Activated T-cell treated with anti-CD3 and anti-CD28 coated beads, Interleukin-2, amount 50 U/mL, for 4 hours (primary cell): ENCODE data around the gene FAM120A. TPM values are rescaled to one million over a fixed set of nuclear protein-coding genes. Genes with fewer than 3 reads are reported as not detected.

Source experiments
- ATAC-seq, 2 donors: fragments of 200-7000 bp; cut with Tn5 transposase; one replicate each; pipeline ENCODE4 v1.10.0; 2021
- DNase-seq: peaks from one replicate; pipeline ENCODE4 v3.0.0-alpha.2; 2020
- H3K27me3 Mint-ChIP-seq: one replicate; pipeline ENCODE4 v1.8.0; 2021; ENCODE audit warnings: low read depth, mixed read lengths
- H3K36me3 Mint-ChIP-seq: one replicate; pipeline ENCODE4 v1.8.0; 2022; ENCODE audit warnings: mixed read lengths; ENCODE audit not compliant: insufficient read depth
- H3K4me1 Mint-ChIP-seq: one replicate; pipeline ENCODE4 v1.8.0; 2021; ENCODE audit warnings: low read depth, mixed read lengths
- H3K4me3 Mint-ChIP-seq: one replicate; pipeline ENCODE4 v1.8.0; 2021; ENCODE audit warnings: mild to moderate bottlenecking, moderate library complexity, mixed read lengths
- H3K9me3 Mint-ChIP-seq: one replicate; pipeline ENCODE4 v1.8.0; 2021; ENCODE audit warnings: mixed read lengths
- total RNA-seq, 3 donors: library from RNA; stranded (reverse); gene quantifications; one replicate each; pipeline ENCODE4 v1.2.1, GENCODE V29; 2021

Gene FAM120A, protein sequence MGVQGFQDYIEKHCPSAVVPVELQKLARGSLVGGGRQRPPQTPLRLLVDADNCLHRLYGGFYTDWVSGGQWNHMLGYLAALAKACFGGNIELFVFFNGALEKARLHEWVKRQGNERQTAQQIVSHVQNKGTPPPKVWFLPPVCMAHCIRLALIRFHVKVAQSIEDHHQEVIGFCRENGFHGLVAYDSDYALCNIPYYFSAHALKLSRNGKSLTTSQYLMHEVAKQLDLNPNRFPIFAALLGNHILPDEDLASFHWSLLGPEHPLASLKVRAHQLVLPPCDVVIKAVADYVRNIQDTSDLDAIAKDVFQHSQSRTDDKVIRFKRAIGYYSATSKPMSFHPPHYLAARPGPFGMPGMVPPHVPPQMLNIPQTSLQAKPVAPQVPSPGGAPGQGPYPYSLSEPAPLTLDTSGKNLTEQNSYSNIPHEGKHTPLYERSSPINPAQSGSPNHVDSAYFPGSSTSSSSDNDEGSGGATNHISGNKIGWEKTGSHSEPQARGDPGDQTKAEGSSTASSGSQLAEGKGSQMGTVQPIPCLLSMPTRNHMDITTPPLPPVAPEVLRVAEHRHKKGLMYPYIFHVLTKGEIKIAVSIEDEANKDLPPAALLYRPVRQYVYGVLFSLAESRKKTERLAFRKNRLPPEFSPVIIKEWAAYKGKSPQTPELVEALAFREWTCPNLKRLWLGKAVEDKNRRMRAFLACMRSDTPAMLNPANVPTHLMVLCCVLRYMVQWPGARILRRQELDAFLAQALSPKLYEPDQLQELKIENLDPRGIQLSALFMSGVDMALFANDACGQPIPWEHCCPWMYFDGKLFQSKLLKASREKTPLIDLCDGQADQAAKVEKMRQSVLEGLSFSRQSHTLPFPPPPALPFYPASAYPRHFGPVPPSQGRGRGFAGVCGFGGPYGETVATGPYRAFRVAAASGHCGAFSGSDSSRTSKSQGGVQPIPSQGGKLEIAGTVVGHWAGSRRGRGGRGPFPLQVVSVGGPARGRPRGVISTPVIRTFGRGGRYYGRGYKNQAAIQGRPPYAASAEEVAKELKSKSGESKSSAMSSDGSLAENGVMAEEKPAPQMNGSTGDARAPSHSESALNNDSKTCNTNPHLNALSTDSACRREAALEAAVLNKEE
- total RNA-seq = 100 to 1,000 TPM; 116 to 124 (median 123) TPM

DNA sequence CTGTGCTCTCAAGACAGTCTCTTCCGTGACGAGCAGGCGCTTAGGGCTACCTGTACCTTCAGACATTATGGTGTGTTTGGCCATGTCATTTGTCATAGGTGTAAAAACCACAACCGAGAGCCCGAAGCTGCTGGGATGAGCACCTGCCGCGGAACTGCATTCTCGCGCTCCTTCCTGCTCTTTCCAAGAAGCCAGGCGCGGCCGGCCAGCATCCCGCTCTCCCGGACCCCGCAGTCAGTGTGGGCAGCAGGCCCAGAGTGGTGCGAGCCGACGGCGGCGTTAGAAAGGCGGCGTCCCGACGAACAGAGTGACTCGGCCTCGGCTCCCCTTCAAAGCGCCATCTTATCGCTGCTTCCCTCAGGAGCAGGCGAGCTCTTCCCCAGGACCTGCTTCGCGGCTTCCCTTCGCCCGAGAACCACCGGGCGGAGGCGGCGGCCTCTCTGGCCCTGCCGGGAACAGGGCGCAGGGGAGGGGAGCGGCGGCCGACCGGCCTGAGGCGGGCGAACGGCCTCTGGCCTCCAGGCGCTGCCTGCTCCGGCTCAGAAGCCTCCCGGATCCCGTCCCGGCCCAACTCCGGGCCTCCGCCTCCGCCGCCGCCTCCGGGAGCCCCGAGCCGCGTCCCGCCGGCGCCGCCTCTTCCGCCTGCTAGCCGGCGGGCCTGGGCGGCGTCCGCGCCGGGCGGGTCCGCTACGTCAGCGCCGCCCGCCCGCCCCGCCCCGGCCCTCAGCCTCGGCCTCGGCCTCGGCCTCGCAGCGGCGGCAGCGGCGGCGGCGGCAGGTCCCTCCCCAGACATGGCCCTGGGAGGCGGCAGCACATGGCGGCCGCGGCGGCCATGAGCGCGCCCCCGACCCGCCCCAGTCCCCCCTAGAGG lies at the start of gene FAM120A:
TSS of gene FAM120A (plus strand) at position 741 of the 871 bp plus-strand sequence. CDS start 231 bp downstream, outside the sequence.
- Mint-ChIP-seq H3K27me3 (no peaks in the 10 kb centered on the region), H3K4me3 (peak within 1 kb of the TSS; percentile 92), H3K36me3 (peaks cover 24% of the 10 kb centered on the region), H3K9me3 (no peaks in the 10 kb centered on the region), H3K4me1 (peaks cover 34% of the 10 kb centered on the region)
- peak; percentile 85 to 87 for ATAC-seq
- peak; percentile 67 for DNase-seq

DNA sequence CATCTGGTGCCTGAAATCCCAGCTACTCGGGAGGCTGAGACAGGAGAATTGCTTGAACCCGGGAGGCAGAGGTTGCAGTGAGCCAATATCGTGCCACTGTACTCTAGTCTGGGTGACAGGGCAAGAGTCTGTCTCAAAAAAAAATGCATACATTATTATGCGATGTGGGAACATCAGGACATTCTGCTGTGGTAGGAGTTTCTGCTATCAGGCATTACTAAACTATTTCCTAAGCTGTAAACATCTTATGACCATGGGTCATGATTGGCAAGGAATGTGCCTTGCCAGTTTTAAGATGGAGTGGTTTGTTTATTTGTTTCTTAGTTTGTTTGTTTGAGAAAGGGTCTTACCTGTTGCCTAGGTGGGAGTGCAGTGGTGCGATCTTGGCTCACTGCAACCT lies 45.1 kb upstream of the FAM120A start:
- H3K36me3 Mint-ChIP-seq = peaks cover 2% of the 10 kb centered on the region
- ATAC-seq (no peak), DNase-seq (no peak)
- no peaks in the 10 kb centered on the region for H3K9me3 Mint-ChIP-seq
- H3K27me3 Mint-ChIP-seq = peaks cover 19% of the 10 kb centered on the region
- H3K4me3 Mint-ChIP-seq = no peak overlapping the region
- no peaks in the 10 kb centered on the region for H3K4me1 Mint-ChIP-seq

GRCh38 chr9:93413530-93413929 lies 38.0 kb upstream of the FAM120A start:
- DNase-seq (no peak), ATAC-seq (no peak)
- H3K36me3 Mint-ChIP-seq = peaks cover 2% of the 10 kb centered on the region
- H3K9me3 Mint-ChIP-seq = peaks cover 7% of the 10 kb centered on the region
- H3K27me3 Mint-ChIP-seq = peaks cover 27% of the 10 kb centered on the region
- no peak overlapping the region for H3K4me3 Mint-ChIP-seq
- peaks cover 4% of the 10 kb centered on the region for H3K4me1 Mint-ChIP-seq

DNA sequence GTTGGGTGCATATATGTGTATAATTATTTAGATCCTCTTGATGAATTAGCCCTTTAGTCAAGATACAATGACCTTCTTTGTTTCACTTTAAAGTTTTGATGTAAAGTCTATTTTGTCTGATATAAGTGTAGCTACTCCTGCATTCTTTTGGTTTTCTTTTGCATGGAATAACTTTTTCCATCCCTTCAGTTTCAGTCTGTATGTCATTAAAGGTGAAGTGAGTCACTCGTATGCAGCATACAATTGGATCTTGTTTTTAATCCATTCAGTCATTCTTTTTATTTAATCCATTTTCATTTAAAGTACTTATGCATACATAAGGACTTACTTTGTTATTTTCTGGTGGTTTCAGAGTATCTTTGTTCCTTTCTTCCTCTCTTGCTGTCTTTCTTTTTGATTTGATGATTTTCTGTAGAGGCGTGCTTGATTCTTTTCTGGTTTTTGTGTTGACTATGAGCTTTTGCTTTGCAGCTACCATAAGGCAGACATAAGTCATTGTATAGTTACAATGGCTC lies 36.3 kb upstream of the FAM120A start:
- H3K9me3 Mint-ChIP-seq = peaks cover 14% of the 10 kb centered on the region
- DNase-seq = no peak
- no peak for ATAC-seq
- peaks cover 4% of the 10 kb centered on the region for H3K4me1 Mint-ChIP-seq
- peaks cover 26% of the 10 kb centered on the region for H3K27me3 Mint-ChIP-seq
- H3K36me3 Mint-ChIP-seq = peaks cover 4% of the 10 kb centered on the region
- H3K4me3 Mint-ChIP-seq = no peak overlapping the region

DNA sequence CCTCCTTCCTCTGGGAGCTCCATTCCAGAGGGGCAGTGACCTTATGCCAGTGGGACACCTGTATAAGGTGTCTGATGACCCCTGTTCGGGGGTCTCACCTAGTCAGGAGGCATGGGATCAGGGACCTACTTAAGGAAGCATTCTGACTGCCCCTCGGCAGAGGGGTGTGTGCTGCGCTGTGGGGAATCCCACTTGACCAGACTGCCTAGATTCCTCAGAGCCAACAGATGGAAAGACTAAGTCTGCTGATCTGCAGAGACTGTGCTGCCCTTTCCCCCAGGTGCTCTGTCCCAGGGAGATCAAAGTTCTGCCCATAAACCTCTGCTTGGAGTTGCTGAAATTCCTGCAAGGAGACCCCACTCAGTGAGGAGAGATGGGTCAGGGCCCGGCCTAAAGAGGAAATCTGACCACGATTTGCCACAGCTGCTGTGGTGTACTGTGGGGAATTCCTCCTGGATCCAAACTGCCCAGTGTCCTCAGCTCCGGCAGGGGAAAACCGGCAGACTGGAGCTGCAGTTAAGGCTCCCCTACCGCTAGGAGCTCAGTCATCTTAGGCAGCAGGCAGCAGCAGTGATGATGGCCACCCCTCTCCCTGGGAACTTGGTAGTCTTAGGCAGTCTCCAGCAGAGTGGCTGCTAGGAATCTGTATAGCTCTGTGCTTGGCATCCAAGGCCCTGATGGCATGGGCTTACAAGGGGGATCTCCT lies 34.8 kb upstream of the FAM120A start:
- H3K4me3 Mint-ChIP-seq = no peak overlapping the region
- peaks cover 21% of the 10 kb centered on the region for H3K27me3 Mint-ChIP-seq
- DNase-seq (no peak), ATAC-seq (no peak)
- H3K9me3 Mint-ChIP-seq = peaks cover 14% of the 10 kb centered on the region
- peaks cover 4% of the 10 kb centered on the region for H3K4me1 Mint-ChIP-seq
- H3K36me3 Mint-ChIP-seq = peaks cover 4% of the 10 kb centered on the region

GRCh38 chr9:93417538-93417937 lies 33.9 kb upstream of the FAM120A start:
- Mint-ChIP-seq H3K4me3 (no peak overlapping the region), H3K36me3 (peaks cover 4% of the 10 kb centered on the region), H3K9me3 (peaks cover 14% of the 10 kb centered on the region), H3K4me1 (peaks cover 4% of the 10 kb centered on the region), H3K27me3 (peaks cover 21% of the 10 kb centered on the region)
- no peak for ATAC-seq
- no peak for DNase-seq

DNA sequence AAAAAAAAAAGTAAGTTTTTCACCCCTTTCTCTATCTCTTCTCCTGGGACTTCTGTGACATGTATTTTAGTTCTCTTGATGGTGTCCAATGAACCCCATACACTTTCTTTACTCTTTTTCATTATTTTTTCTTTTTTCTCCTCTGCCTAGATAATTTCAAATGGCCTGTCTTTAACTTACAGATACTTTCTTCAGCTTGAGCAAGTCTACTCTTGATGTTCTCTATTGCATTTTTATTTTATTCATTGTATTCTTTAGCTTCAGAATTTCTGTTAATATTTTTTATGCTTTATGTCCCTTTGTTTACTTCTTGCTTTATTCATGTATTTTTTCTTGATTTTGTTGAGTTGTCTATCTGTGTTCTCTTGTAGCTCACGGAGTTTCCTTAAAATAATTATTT lies 32.5 kb upstream of the FAM120A start:
- DNase-seq (no peak), ATAC-seq (no peak)
- Mint-ChIP-seq H3K4me3 (no peak overlapping the region), H3K36me3 (peaks cover 4% of the 10 kb centered on the region), H3K27me3 (peaks cover 16% of the 10 kb centered on the region), H3K9me3 (peaks cover 14% of the 10 kb centered on the region), H3K4me1 (peaks cover 4% of the 10 kb centered on the region)

- no peak for ATAC-seq
- no peaks in the 10 kb centered on the region for H3K4me1 Mint-ChIP-seq
- H3K9me3 Mint-ChIP-seq = peaks cover 7% of the 10 kb centered on the region
- peaks cover 4% of the 10 kb centered on the region for H3K36me3 Mint-ChIP-seq
- DNase-seq = no peak
- peaks cover 12% of the 10 kb centered on the region for H3K27me3 Mint-ChIP-seq
- H3K4me3 Mint-ChIP-seq = no peak overlapping the region
Observed at GRCh38 chr9:93422977-93423616, 28.4 kb upstream of the FAM120A start.

DNA sequence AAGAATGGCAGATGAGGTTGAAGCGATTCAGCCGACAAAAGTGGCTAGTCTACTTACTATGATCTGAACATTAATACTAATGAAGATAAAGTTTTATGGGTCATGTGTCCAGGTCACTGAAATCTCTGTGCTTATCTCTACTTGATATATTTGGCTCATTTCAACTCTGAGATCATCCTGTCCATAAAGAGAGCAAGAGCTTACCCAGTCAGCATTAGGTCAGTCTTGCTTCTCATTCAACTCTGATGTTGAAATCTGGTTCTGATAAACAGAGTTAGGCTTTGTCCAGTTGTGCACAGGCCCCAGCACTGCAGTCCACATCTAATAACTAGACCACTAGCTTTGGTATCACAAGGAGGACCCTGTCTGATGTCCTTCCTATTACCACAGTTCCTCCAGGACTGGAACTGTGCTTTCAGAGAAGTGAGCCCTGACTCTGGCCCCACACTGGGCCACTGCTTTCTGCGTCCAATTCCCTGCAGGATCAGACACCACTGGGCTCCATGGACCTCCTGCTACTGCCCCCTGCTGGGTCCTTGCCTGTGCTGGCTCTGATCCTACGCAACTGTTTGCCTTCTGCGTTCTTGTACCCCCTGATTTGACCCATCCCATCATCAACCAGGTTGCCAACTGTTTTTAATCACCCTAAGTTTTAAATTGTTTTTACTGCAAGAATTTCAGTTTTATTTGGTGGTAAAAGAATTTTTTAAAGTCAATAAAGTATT lies 23.7 kb upstream of the FAM120A start:
- no peaks in the 10 kb centered on the region for H3K9me3 Mint-ChIP-seq
- DNase-seq = no peak
- no peak overlapping the region for H3K4me3 Mint-ChIP-seq
- H3K27me3 Mint-ChIP-seq = peaks cover 13% of the 10 kb centered on the region
- ATAC-seq = no peak
- H3K4me1 Mint-ChIP-seq = peaks cover 2% of the 10 kb centered on the region
- H3K36me3 Mint-ChIP-seq = no peaks in the 10 kb centered on the region

- H3K27me3 Mint-ChIP-seq = peaks cover 6% of the 10 kb centered on the region
- H3K36me3 Mint-ChIP-seq = peaks cover 2% of the 10 kb centered on the region
- H3K9me3 Mint-ChIP-seq = no peaks in the 10 kb centered on the region
- ATAC-seq (no peak), DNase-seq (no peak)
- H3K4me3 Mint-ChIP-seq = no peak overlapping the region
- H3K4me1 Mint-ChIP-seq = peaks cover 2% of the 10 kb centered on the region
Observed at GRCh38 chr9:93431539-93432105, 19.9 kb upstream of the FAM120A start.

DNA sequence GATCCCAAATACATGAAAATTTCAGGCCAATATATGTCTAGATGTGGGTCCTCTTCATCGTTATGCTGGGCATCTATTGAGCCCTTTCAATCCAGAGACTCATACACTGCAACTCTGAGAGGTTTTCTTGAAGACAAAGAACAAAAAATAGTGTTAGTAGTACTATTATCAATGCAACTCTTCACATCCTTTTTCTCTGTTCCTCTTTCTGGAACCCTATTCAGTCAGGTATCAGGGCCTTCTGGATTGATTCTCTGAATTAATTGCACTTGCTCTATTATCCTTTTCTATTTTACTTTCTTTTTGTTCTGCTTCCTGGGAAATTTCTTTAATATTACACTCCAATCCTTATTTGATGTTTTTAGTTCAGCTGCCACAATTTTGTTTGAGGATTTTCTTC lies 18.5 kb upstream of the FAM120A start:
- no peak overlapping the region for H3K4me3 Mint-ChIP-seq
- H3K4me1 Mint-ChIP-seq = peaks cover 2% of the 10 kb centered on the region
- no peak for ATAC-seq
- peaks cover 2% of the 10 kb centered on the region for H3K36me3 Mint-ChIP-seq
- no peaks in the 10 kb centered on the region for H3K9me3 Mint-ChIP-seq
- DNase-seq = no peak
- peaks cover 6% of the 10 kb centered on the region for H3K27me3 Mint-ChIP-seq

- ATAC-seq = no peak
- H3K36me3 Mint-ChIP-seq = peaks cover 2% of the 10 kb centered on the region
- H3K27me3 Mint-ChIP-seq = peaks cover 6% of the 10 kb centered on the region
- peaks cover 2% of the 10 kb centered on the region for H3K4me1 Mint-ChIP-seq
- H3K9me3 Mint-ChIP-seq = no peaks in the 10 kb centered on the region
- no peak overlapping the region for H3K4me3 Mint-ChIP-seq
- no peak for DNase-seq
Observed at GRCh38 chr9:93434056-93434455, 17.4 kb upstream of the FAM120A start.
